Superior temporal gyrus (tissue), 1 donor: ENCODE measurements around the gene ZWINT.

ENCODE experiments used
- DNase-seq: peaks from one replicate; pipeline ENCODE4 v3.0.0-alpha.2; 2016; ENCODE audit errors: extremely low spot score

Gene ZWINT

GRCh38 chr10:56360967-56361612, at the start of gene ZWINT:
Gene ZWINT, minus strand, starts transcription at chr10:56361259. Its CDS starts 23 bp downstream, at chr10:56361236.
- DNase-seq, result peak; percentile 97

- DNase-seq, result no peak
These were observed 22.7 kb upstream of the ZWINT start for GRCh38 chr10:56383806-56384205.

- DNase-seq, result no peak
These were observed 9.4 kb upstream of the ZWINT start for GRCh38 chr10:56370217-56371113.

GRCh38 chr10:56360583-56360966, 484 bp downstream of the ZWINT start:
- no peak for DNase-seq

- DNase-seq, result no peak
These were observed 1.2 kb downstream of the ZWINT start for GRCh38 chr10:56359837-56360236.

GRCh38 chr10:56357018-56357417, 4.0 kb downstream of the ZWINT start:
- no peak for DNase-seq

GRCh38 chr10:56351909-56352630, 9.0 kb downstream of the ZWINT start:
- no peak for DNase-seq

- no peak for DNase-seq
These were observed 11.4 kb downstream of the ZWINT start for GRCh38 chr10:56349611-56350010.

- no peak for DNase-seq
These were observed 13.0 kb downstream of the ZWINT start for GRCh38 chr10:56348101-56348500.

GRCh38 chr10:56346845-56347415, 14.1 kb downstream of the ZWINT start:
- DNase-seq, result no peak

GRCh38 chr10:56341612-56342011, 19.4 kb downstream of the ZWINT start:
- no peak for DNase-seq

- DNase-seq, result no peak
These were observed 31.1 kb downstream of the ZWINT start for GRCh38 chr10:56329961-56330360.

GRCh38 chr10:56327118-56327517, 33.9 kb downstream of the ZWINT start:
- DNase-seq, result no peak

- DNase-seq, result no peak
These were observed 41.7 kb downstream of the ZWINT start for GRCh38 chr10:56319386-56319785.

GRCh38 chr10:56318816-56319215, 42.2 kb downstream of the ZWINT start:
- no peak for DNase-seq

GRCh38 chr10:56317603-56318002, 43.5 kb downstream of the ZWINT start:
- DNase-seq, result no peak

- DNase-seq, result no peak
These were observed 44.5 kb downstream of the ZWINT start for GRCh38 chr10:56316603-56317002.
